Measurements from ENCODE around the gene ACACB. TPM values are rescaled to one million over a fixed set of nuclear protein-coding genes. Genes with fewer than 3 reads are reported as not detected.
"Not testable (repeated sequence)": the region's sequence is repeated elsewhere in the genome, so short reads cannot be mapped to it uniquely, and the experiment has no call there.

Gene ACACB
- total and polyA plus RNA-seq, 2 donors (not counting 3 experiments of a cell fraction or from before 2014, with no cell fraction given) = 1.3 to 5.7 TPM

DNA sequence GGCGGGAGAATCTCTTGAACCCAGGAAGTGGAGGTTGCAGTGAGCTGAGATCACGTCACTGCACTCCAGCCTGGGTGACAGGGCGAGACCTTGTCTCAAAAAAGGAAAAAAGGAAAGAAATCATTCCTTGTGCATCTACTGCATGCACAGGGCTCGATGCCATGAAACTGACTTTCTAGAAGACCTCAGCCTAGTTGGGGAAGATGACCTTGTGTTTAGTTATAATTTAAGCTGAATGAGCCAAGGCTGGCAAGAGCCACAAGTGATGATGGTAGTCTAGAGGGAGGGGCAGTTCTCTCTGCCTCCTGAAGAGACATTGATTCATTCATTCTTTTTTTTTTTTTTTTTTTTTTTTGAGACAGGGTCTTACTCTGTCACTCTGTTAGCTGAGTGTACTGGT lies 24.2 kb downstream of the ACACB start:
- H4K20me1 ChIP-seq (replicated peaks; ENCODE audit: control insufficient read depth, extremely low read depth, insufficient read depth, low read length) = no peaks in the 10 kb centered on the region
- DNase-seq (ENCODE audit: low read depth, low spot score) (no peak), FAIRE-seq (no peak)
- no peaks in the 10 kb centered on the region for H3K9me3 ChIP-seq (replicated peaks; ENCODE audit: control insufficient read depth, insufficient read depth, low read length)
- TF ChIP-seq FOS (IDR thresholded peaks at IDR 0.05; ENCODE audit: borderline replicate concordance, insufficient read depth, low read length) (no peak), JUN (IDR thresholded peaks at IDR 0.05; ENCODE audit: borderline replicate concordance, insufficient read depth, insufficient read length, low read depth) (no peak)
- no peaks in the 10 kb centered on the region for H3K79me2 ChIP-seq (ENCODE audit: control insufficient read depth, insufficient read depth, low read length)
- dilution Hi-C loops (cut with MboI; ENCODE audit: extremely low pct_ligation_motif_present, low sequenced_read_pairs) = no loop called here
- no peaks in the 10 kb centered on the region for H3K27me3 ChIP-seq (ENCODE audit: control insufficient read depth in 2 of 2, insufficient read depth in 2 of 2, low read length in 2 of 2)
- H3K9me1 ChIP-seq (replicated peaks; ENCODE audit: control insufficient read depth, extremely low read depth, insufficient read depth, low read length) = no peaks in the 10 kb centered on the region
- H2AFZ ChIP-seq (ENCODE audit: low read depth, low read length) = no peak overlapping the region
- H3K27ac ChIP-seq (ENCODE audit: insufficient read depth, low read depth, low read length) = no peak overlapping the region
- intact Hi-C loops (cut with micrococcal nuclease) = no loop called here
- H3K36me3 ChIP-seq (ENCODE audit: control insufficient read depth in 2 of 2, extremely low read depth in 1 of 2, insufficient read depth in 2 of 2, low read length in 2 of 2) = no peaks in the 10 kb centered on the region
- CTCF ChIA-PET = no interaction called here
- no peak overlapping the region for H3K4me3 ChIP-seq (replicated peaks in 1 of 3; ENCODE audit: insufficient read depth in 1 of 3, low read depth in 1 of 3, low read length in 3 of 3)
- no peaks in the 10 kb centered on the region for H3K4me1 ChIP-seq (ENCODE audit: control insufficient read depth, extremely low read depth, insufficient read depth, low read length)
- BruUV-seq (replicated peaks) = no TSS peak
- H3K4me2 ChIP-seq (ENCODE audit: insufficient read depth, low read length) = no peak overlapping the region
- no peak overlapping the region for H3K9ac ChIP-seq (replicated peaks; ENCODE audit: extremely low read depth, insufficient read depth, low read length)
- POLR2A ChIA-PET = no interaction called here

DNA sequence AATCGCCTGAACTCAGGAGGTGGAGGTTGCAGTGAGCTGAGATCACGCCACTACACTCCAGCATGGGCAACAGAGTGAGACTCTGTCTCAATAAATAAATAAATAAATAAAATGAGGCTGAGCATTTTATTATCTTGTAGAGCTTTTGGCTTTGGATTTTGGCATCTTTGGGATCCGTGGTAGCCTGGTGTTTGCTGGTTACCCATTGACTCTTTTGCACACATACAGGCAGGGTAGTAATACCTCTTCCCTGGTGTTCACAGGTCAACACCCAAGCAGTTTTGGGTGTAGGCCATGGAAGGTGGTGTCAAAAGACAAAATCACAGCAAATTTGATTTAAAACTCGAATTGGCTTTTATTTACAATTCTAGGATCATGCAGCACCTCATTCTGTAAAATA lies 27.8 kb downstream of the ACACB start:
- peaks cover 0 to 2% of the 10 kb centered on the region in 2 experiments for H3K27me3 ChIP-seq (ENCODE audit: control insufficient read depth in 2 of 2, insufficient read depth in 2 of 2, low read length in 2 of 2)
- no peaks in the 10 kb centered on the region for H3K9me1 ChIP-seq (replicated peaks; ENCODE audit: control insufficient read depth, extremely low read depth, insufficient read depth, low read length)
- no peaks in the 10 kb centered on the region for H4K20me1 ChIP-seq (replicated peaks; ENCODE audit: control insufficient read depth, extremely low read depth, insufficient read depth, low read length)
- no peak for FAIRE-seq
- TF ChIP-seq POLR2AphosphoS5 (IDR thresholded peaks at IDR 0.05; ENCODE audit: insufficient read depth, low read depth, low read length) (no peak), GATA2 (IDR thresholded peaks at IDR 0.05; ENCODE audit: insufficient read depth, insufficient read length, low read depth, low read length) (no peak), MYC (IDR thresholded peaks at IDR 0.05; ENCODE audit: low read depth, low read length) (no peak), EZH2 (IDR thresholded peaks at IDR 0.05; ENCODE audit: borderline replicate concordance, low read depth, low read length, severe bottlenecking) (no peak), FOS (IDR thresholded peaks at IDR 0.05; ENCODE audit: borderline replicate concordance, insufficient read depth, low read length) (no peak), JUN (IDR thresholded peaks at IDR 0.05; ENCODE audit: borderline replicate concordance, insufficient read depth, insufficient read length, low read depth) (no peak), MAX (IDR thresholded peaks at IDR 0.05; ENCODE audit: insufficient read depth, insufficient read length) (no peak), POLR2A (IDR thresholded peaks at IDR 0.05; ENCODE audit: low read depth, low read length) (no peak)
- TF ChIP-seq, protein P1, sequence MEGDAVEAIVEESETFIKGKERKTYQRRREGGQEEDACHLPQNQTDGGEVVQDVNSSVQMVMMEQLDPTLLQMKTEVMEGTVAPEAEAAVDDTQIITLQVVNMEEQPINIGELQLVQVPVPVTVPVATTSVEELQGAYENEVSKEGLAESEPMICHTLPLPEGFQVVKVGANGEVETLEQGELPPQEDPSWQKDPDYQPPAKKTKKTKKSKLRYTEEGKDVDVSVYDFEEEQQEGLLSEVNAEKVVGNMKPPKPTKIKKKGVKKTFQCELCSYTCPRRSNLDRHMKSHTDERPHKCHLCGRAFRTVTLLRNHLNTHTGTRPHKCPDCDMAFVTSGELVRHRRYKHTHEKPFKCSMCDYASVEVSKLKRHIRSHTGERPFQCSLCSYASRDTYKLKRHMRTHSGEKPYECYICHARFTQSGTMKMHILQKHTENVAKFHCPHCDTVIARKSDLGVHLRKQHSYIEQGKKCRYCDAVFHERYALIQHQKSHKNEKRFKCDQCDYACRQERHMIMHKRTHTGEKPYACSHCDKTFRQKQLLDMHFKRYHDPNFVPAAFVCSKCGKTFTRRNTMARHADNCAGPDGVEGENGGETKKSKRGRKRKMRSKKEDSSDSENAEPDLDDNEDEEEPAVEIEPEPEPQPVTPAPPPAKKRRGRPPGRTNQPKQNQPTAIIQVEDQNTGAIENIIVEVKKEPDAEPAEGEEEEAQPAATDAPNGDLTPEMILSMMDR (IDR thresholded peaks at IDR 0.05; ENCODE audit: extremely low read depth in 1 of 2, insufficient read depth in 1 of 2, low read depth in 1 of 2, low read length in 2 of 2) = no peak
- H3K4me3 ChIP-seq (replicated peaks in 1 of 3; ENCODE audit: insufficient read depth in 1 of 3, low read depth in 1 of 3, low read length in 3 of 3) = no peak overlapping the region
- no peaks in the 10 kb centered on the region for H3K79me2 ChIP-seq (ENCODE audit: control insufficient read depth, insufficient read depth, low read length)
- no peak overlapping the region for H3K4me2 ChIP-seq (ENCODE audit: insufficient read depth, low read length)
- no peak overlapping the region for H2AFZ ChIP-seq (ENCODE audit: low read depth, low read length)
- H3K4me1 ChIP-seq (ENCODE audit: control insufficient read depth, extremely low read depth, insufficient read depth, low read length) = no peaks in the 10 kb centered on the region
- no peaks in the 10 kb centered on the region for H3K36me3 ChIP-seq (ENCODE audit: control insufficient read depth in 2 of 2, extremely low read depth in 1 of 2, insufficient read depth in 2 of 2, low read length in 2 of 2)
- DNase-seq (ENCODE audit: low read depth, low spot score) = no peak
- no peak overlapping the region for H3K9ac ChIP-seq (replicated peaks; ENCODE audit: extremely low read depth, insufficient read depth, low read length)
- dilution Hi-C loops (cut with MboI; ENCODE audit: extremely low pct_ligation_motif_present, low sequenced_read_pairs) (no loop called here), intact Hi-C loops (cut with micrococcal nuclease) (no loop called here)
- ChIA-PET POLR2A (no interaction called here), CTCF (interaction anchor here (1.4 kb wide), 1 partner anchor 32 kb away, joined by 4 read pairs; no protein-coding TSS in a partner anchor)
- H3K9me3 ChIP-seq (replicated peaks; ENCODE audit: control insufficient read depth, insufficient read depth, low read length) = no peaks in the 10 kb centered on the region
- H3K27ac ChIP-seq (ENCODE audit: insufficient read depth, low read depth, low read length) = no peak overlapping the region
- no TSS peak for BruUV-seq (replicated peaks)

DNA sequence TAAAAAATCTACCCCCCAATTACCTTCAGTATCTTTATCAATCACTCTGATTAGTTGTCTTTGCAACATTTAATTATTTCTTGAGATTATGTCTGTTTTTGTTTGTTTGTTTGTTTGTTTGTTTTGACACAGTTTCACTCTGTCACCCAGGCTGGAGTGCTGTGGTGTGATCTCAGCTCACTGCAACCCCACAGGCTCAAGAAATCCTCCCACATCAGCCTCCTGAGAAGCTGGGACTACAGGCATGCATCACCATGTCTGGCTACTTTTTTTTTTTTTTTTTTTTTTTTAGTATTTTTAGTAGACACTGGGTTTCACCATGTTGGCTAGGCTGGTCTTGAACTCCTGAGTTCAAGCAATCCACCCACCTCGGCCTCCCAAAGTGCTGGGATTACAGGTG lies 30.7 kb downstream of the ACACB start:
- H3K27me3 ChIP-seq (ENCODE audit: control insufficient read depth in 2 of 2, insufficient read depth in 2 of 2, low read length in 2 of 2); POLR2A ChIA-PET; H3K4me3 ChIP-seq (replicated peaks in 1 of 3; ENCODE audit: insufficient read depth in 1 of 3, low read depth in 1 of 3, low read length in 3 of 3); H3K79me2 ChIP-seq (ENCODE audit: control insufficient read depth, insufficient read depth, low read length); H3K4me2 ChIP-seq (ENCODE audit: insufficient read depth, low read length); H4K20me1 ChIP-seq (replicated peaks; ENCODE audit: control insufficient read depth, extremely low read depth, insufficient read depth, low read length); FAIRE-seq; H3K27ac ChIP-seq (ENCODE audit: insufficient read depth, low read depth, low read length); H3K9me3 ChIP-seq (replicated peaks; ENCODE audit: control insufficient read depth, insufficient read depth, low read length); BruUV-seq (replicated peaks); H2AFZ ChIP-seq (ENCODE audit: low read depth, low read length); intact Hi-C loops (cut with micrococcal nuclease); DNase-seq (ENCODE audit: low read depth, low spot score); H3K36me3 ChIP-seq (ENCODE audit: control insufficient read depth in 2 of 2, extremely low read depth in 1 of 2, insufficient read depth in 2 of 2, low read length in 2 of 2); H3K9ac ChIP-seq (replicated peaks; ENCODE audit: extremely low read depth, insufficient read depth, low read length); H3K9me1 ChIP-seq (replicated peaks; ENCODE audit: control insufficient read depth, extremely low read depth, insufficient read depth, low read length); H3K4me1 ChIP-seq (ENCODE audit: control insufficient read depth, extremely low read depth, insufficient read depth, low read length); dilution Hi-C loops (cut with MboI; ENCODE audit: extremely low pct_ligation_motif_present, low sequenced_read_pairs): not testable (repeated sequence)
- CTCF ChIA-PET = interaction anchor here (1.0 to 1.7 kb wide), 3 partner anchors 10 to 35 kb away, joined by 3 to 7 read pairs (median 6); no protein-coding TSS in a partner anchor

Measured in endothelial cell of umbilical vein (primary cell).